Large intestine (tissue), 3 donors: Measurements from ENCODE around the gene PARK7. TPM values are rescaled to one million over a fixed set of nuclear protein-coding genes. Genes with fewer than 3 reads are reported as not detected.

Experiments
- DNase-seq, 2 donors: peaks; one replicate each; pipeline versions ENCODE4 v3.0.0 to v3.0.0-alpha.2; 2013
- H3K27ac ChIP-seq: one replicate; pipeline ENCODE4 v1.5.1; 2013; ENCODE audit warnings: low read length
- H3K27me3 ChIP-seq: 2 replicates; pipeline ENCODE4 v1.6.1; 2013; ENCODE audit warnings: low read length; ENCODE audit not compliant: control insufficient read depth, insufficient read depth
- H3K36me3 ChIP-seq: 2 replicates; pipeline ENCODE4 v1.6.1; 2013; ENCODE audit warnings: low read length; ENCODE audit not compliant: control insufficient read depth, insufficient read depth
- H3K4me1 ChIP-seq: one replicate; pipeline ENCODE4 v1.6.1; 2013; ENCODE audit warnings: low read length; ENCODE audit not compliant: control insufficient read depth, insufficient read depth
- H3K4me3 ChIP-seq: one replicate; pipeline ENCODE4 v1.5.1; 2013; ENCODE audit warnings: low read length
- H3K9me3 ChIP-seq: one replicate; pipeline ENCODE4 v1.6.1; 2013; ENCODE audit warnings: mild to moderate bottlenecking, low read depth, low read length, moderate library complexity; ENCODE audit not compliant: control insufficient read depth
- WGBS: methylation state at CpG from one replicate; pipeline ENCODE4 v1.1.5; 2013; ENCODE audit warnings: low lambda C conversion rate; ENCODE audit not compliant: insufficient coverage; 5-methylcytosine and 5-hydroxymethylcytosine counted together
- polyA plus RNA-seq: library from polyadenylated mRNA; unstranded; fragments of 120-200 nt; gene quantifications from one replicate; pipeline ENCODE4 v1.2.1, GENCODE V29; 2013

PARK7 gene
- polyA plus RNA-seq, 1 donor = 228 TPM

- peaks cover 9% of the 10 kb centered on the region for H3K4me1 ChIP-seq
Observed at GRCh38 chr1:8015036-8015808, 53.7 kb downstream of the PARK7 start.

GRCh38 chr1:8015809-8016165 is 54.3 kb downstream of the PARK7 start:
- no CpG with 5 or more reads among the region's 2 CpGs for WGBS
- H3K4me3 ChIP-seq = no peak overlapping the region
- no peaks in the 10 kb centered on the region for H3K9me3 ChIP-seq
- H3K36me3 ChIP-seq = peaks cover 28% of the 10 kb centered on the region
- peaks cover 9% of the 10 kb centered on the region for H3K4me1 ChIP-seq
- no peak overlapping the region for H3K27ac ChIP-seq
- no peak for DNase-seq
- no peaks in the 10 kb centered on the region for H3K27me3 ChIP-seq

More at GRCh38 chr1:8015036-8015808, 53.7 kb downstream of the PARK7 start:
- no CpG with 5 or more reads among the region's 8 CpGs for WGBS
- H3K9me3 ChIP-seq = no peaks in the 10 kb centered on the region
- DNase-seq = peak in 1 of 2 donors; percentile 73
- H3K4me3 ChIP-seq = no peak overlapping the region
- peak overlapping the region; percentile 18 for H3K27ac ChIP-seq
- H3K27me3 ChIP-seq = no peaks in the 10 kb centered on the region
- peaks cover 31% of the 10 kb centered on the region for H3K36me3 ChIP-seq

GRCh38 chr1:8016210-8016894 is 54.8 kb downstream of the PARK7 start:
- WGBS = 67% methylated on average over 1 of the region's 4 CpGs
- Histone ChIP-seq H3K27me3 (no peaks in the 10 kb centered on the region), H3K4me3 (no peak overlapping the region), H3K9me3 (no peaks in the 10 kb centered on the region), H3K27ac (no peak overlapping the region), H3K4me1 (peaks cover 9% of the 10 kb centered on the region), H3K36me3 (peaks cover 23% of the 10 kb centered on the region)
- DNase-seq = no peak

- Histone ChIP-seq H3K36me3 (peaks cover 23% of the 10 kb centered on the region), H3K9me3 (no peaks in the 10 kb centered on the region), H3K4me3 (no peak overlapping the region), H3K27ac (no peak overlapping the region), H3K4me1 (peaks cover 9% of the 10 kb centered on the region), H3K27me3 (no peaks in the 10 kb centered on the region)
- DNase-seq = no peak
Observed at GRCh38 chr1:8016895-8017241, 55.4 kb downstream of the PARK7 start.

- H3K27me3 ChIP-seq = no peaks in the 10 kb centered on the region
- H3K9me3 ChIP-seq = no peaks in the 10 kb centered on the region
- 49% methylated on average over 2 of the region's 5 CpGs for WGBS
- H3K36me3 ChIP-seq = peaks cover 19% of the 10 kb centered on the region
- peaks cover 9% of the 10 kb centered on the region for H3K4me1 ChIP-seq
- peak in 1 of 2 donors; percentile 33 for DNase-seq
- H3K4me3 ChIP-seq = no peak overlapping the region
- no peak overlapping the region for H3K27ac ChIP-seq
Observed at GRCh38 chr1:8017495-8018197, 56.1 kb downstream of the PARK7 start.

- no peaks in the 10 kb centered on the region for H3K27me3 ChIP-seq
- no peak overlapping the region for H3K4me3 ChIP-seq
- no peak overlapping the region for H3K27ac ChIP-seq
- peaks cover 11% of the 10 kb centered on the region for H3K4me1 ChIP-seq
- WGBS = 100% methylated on average over 3 of the region's 3 CpGs
- H3K9me3 ChIP-seq = no peaks in the 10 kb centered on the region
- DNase-seq = no peak
- peaks cover 9% of the 10 kb centered on the region for H3K36me3 ChIP-seq
Observed at GRCh38 chr1:8018492-8019228, 57.1 kb downstream of the PARK7 start.

GRCh38 chr1:8019229-8019620 is 57.7 kb downstream of the PARK7 start:
- H3K4me1 ChIP-seq = peaks cover 15% of the 10 kb centered on the region
- no peak overlapping the region for H3K4me3 ChIP-seq
- H3K27ac ChIP-seq = no peak overlapping the region
- no peaks in the 10 kb centered on the region for H3K27me3 ChIP-seq
- no peaks in the 10 kb centered on the region for H3K9me3 ChIP-seq
- no CpG with 5 or more reads among the region's 5 CpGs for WGBS
- DNase-seq = no peak
- peaks cover 4% of the 10 kb centered on the region for H3K36me3 ChIP-seq

- Histone ChIP-seq H3K27ac (no peak overlapping the region), H3K9me3 (no peaks in the 10 kb centered on the region), H3K36me3 (no peaks in the 10 kb centered on the region), H3K27me3 (no peaks in the 10 kb centered on the region), H3K4me3 (no peak overlapping the region), H3K4me1 (peaks cover 15% of the 10 kb centered on the region)
- peak in 1 of 2 donors; percentile 73 for DNase-seq
Observed at GRCh38 chr1:8020032-8020431, 58.5 kb downstream of the PARK7 start.

- 80% methylated on average over 1 of the region's 6 CpGs for WGBS
- no peak overlapping the region for H3K27ac ChIP-seq
- no peaks in the 10 kb centered on the region for H3K36me3 ChIP-seq
- no peaks in the 10 kb centered on the region for H3K9me3 ChIP-seq
- DNase-seq = no peak
- no peak overlapping the region for H3K4me3 ChIP-seq
- H3K27me3 ChIP-seq = no peaks in the 10 kb centered on the region
- peaks cover 13% of the 10 kb centered on the region for H3K4me1 ChIP-seq
Observed at GRCh38 chr1:8021676-8022266, 60.3 kb downstream of the PARK7 start.
